Measurements from ENCODE around the gene CIB1. TPM values are rescaled to one million over a fixed set of nuclear protein-coding genes. Genes with fewer than 3 reads are reported as not detected.
"Not testable (repeated sequence)": the region's sequence is repeated elsewhere in the genome, so short reads cannot be mapped to it uniquely, and the experiment has no call there.

Gene CIB1
- total and polyA plus RNA-seq, 2 of the 8 experiments (the other 6 are each of a cell fraction or from before 2014, with no cell fraction given): 26.0 to 63.5 TPM

DNA sequence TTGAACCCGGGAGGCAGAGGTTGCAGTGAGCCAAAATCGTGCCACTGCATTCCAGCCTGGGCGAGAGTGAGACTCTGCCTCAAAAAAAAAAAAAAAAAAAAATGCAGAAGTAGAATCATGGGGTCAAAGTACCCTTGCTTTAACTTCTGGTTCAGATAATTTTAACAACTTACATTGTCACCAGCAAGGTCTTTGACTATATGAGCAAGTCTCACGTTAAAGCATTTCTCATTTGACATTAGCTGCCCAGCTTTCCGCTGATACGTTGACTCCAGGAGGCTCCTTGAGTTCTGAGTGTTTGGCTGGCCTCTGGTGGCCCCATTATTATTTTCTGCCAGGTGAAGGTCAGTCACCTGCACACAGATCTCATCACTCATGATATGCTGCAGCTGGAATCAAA lies 47.9 kb upstream of the CIB1 start:
- H3K79me2 ChIP-seq (ENCODE audit: control insufficient read depth in 1 of 2, insufficient read depth in 2 of 2, low read length in 2 of 2); H3K9ac ChIP-seq (replicated peaks in 1 of 4; ENCODE audit: extremely low read depth in 1 of 4, low read depth in 3 of 4, low read length in 3 of 4); H3K4me3 ChIP-seq (ENCODE audit: extremely low read depth in 1 of 4, insufficient read depth in 2 of 4, low read depth in 3 of 4, low read length in 4 of 4); H3K27ac ChIP-seq (ENCODE audit: low read depth, low read length); FAIRE-seq; H3K36me3 ChIP-seq (ENCODE audit: control insufficient read depth in 2 of 4, insufficient read depth in 4 of 4, low read length in 3 of 4); H2AFZ ChIP-seq (ENCODE audit: low read length); H3K27me3 ChIP-seq (replicated peaks in 1 of 4; ENCODE audit: control insufficient read depth in 3 of 4, extremely low read depth in 1 of 4, insufficient read depth in 3 of 4, low read length in 3 of 4); H3K4me1 ChIP-seq (replicated peaks in 1 of 4; ENCODE audit: control insufficient read depth in 3 of 4, insufficient read depth in 4 of 4, low read length in 3 of 4); H2BK120ac ChIP-seq (replicated peaks; ENCODE audit: low read depth, low read length); H3K56ac ChIP-seq (replicated peaks; ENCODE audit: insufficient read length, low read depth, low read length); H2BK15ac ChIP-seq (ENCODE audit: low read length); H4K91ac ChIP-seq (replicated peaks; ENCODE audit: insufficient read length, low read length); H3K23me2 ChIP-seq (ENCODE audit: low read depth, low read length); H2BK12ac ChIP-seq (ENCODE audit: low read depth, low read length); H3K23ac ChIP-seq (ENCODE audit: insufficient read length); H3K4me2 ChIP-seq (ENCODE audit: insufficient read depth in 1 of 2, low read depth in 2 of 2, low read length in 2 of 2); H3K9me3 ChIP-seq (ENCODE audit: insufficient read depth in 2 of 2, low read depth in 1 of 2, low read length in 1 of 2); H3K14ac ChIP-seq (ENCODE audit: insufficient read length); H3K18ac ChIP-seq (ENCODE audit: extremely low read depth, low read length); H3K4ac ChIP-seq (replicated peaks; ENCODE audit: insufficient read length, low read depth, low read length); H4K5ac ChIP-seq (ENCODE audit: insufficient read length, low read depth, low read length); H3K79me1 ChIP-seq (ENCODE audit: low read depth, low read length); H4K20me1 ChIP-seq (replicated peaks in 1 of 2; ENCODE audit: control insufficient read depth in 1 of 2, insufficient read depth in 2 of 2, low read length in 2 of 2); H2AK5ac ChIP-seq (ENCODE audit: low read depth, low read length); H4K8ac ChIP-seq (ENCODE audit: extremely low read depth, insufficient read depth, low read length); DNase-seq (ENCODE audit: low read depth in 1 of 2, low spot score in 2 of 2); H2BK20ac ChIP-seq (ENCODE audit: low read length); H2BK5ac ChIP-seq (ENCODE audit: low read depth, low read length): not testable (repeated sequence)
- WGBS, 2 experiments (ENCODE audit: extremely low coverage in 1 of 2, insufficient coverage in 1 of 2, insufficient read length in 1 of 2, insufficient replicate concordance in 2 of 2, low coverage in 1 of 2, low lambda C conversion rate in 2 of 2, missing lambda C conversion rate in 1 of 2): 87% methylated on average over 6 of the region's 6 CpGs; no CpG with 5 or more reads in 1 of the 2 experiments
- ChIA-PET CTCF (ENCODE audit: partially characterized antibody) (interaction anchor here (1.3 to 2.7 kb wide), 4 partner anchors 10 to 53 kb away, joined by 3 to 14 read pairs (median 6); no protein-coding TSS in a partner anchor), POLR2A (ENCODE audit: partially characterized antibody) (interaction anchor here (1.7 kb wide), 1 partner anchor 19 kb away, joined by 4 read pairs; no protein-coding TSS in a partner anchor)

DNA sequence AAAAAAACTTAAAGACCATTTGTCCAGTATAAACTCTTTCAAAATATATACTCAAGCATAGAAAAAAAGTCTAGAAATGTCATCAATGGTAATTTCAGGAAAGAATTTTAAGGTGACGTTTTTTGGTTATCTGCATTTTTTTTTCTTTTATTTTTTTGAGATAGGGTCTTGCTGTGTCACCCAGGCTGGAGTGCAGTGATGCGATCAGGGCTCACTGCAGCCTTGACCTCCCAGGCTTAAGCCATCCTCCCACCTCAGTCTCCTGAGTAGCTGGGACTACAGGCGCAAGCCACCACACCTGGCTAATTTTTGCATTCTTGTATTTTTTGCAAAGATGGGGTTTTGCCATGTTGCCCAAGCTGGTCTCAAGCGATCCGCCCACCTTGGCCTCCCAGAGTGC lies 47.0 kb upstream of the CIB1 start:
- H4K20me1 ChIP-seq (replicated peaks in 1 of 2; ENCODE audit: control insufficient read depth in 1 of 2, insufficient read depth in 2 of 2, low read length in 2 of 2); H4K5ac ChIP-seq (ENCODE audit: insufficient read length, low read depth, low read length); H2AK5ac ChIP-seq (ENCODE audit: low read depth, low read length); H3K14ac ChIP-seq (ENCODE audit: insufficient read length); H4K91ac ChIP-seq (replicated peaks; ENCODE audit: insufficient read length, low read length); H3K79me2 ChIP-seq (ENCODE audit: control insufficient read depth in 1 of 2, insufficient read depth in 2 of 2, low read length in 2 of 2); H3K27ac ChIP-seq (ENCODE audit: low read depth, low read length); H2BK120ac ChIP-seq (replicated peaks; ENCODE audit: low read depth, low read length); H3K56ac ChIP-seq (replicated peaks; ENCODE audit: insufficient read length, low read depth, low read length); H3K4me3 ChIP-seq (ENCODE audit: extremely low read depth in 1 of 4, insufficient read depth in 2 of 4, low read depth in 3 of 4, low read length in 4 of 4); H3K9ac ChIP-seq (replicated peaks in 1 of 4; ENCODE audit: extremely low read depth in 1 of 4, low read depth in 3 of 4, low read length in 3 of 4); H3K4ac ChIP-seq (replicated peaks; ENCODE audit: insufficient read length, low read depth, low read length); FAIRE-seq; H3K23ac ChIP-seq (ENCODE audit: insufficient read length); H3K36me3 ChIP-seq (ENCODE audit: control insufficient read depth in 2 of 4, insufficient read depth in 4 of 4, low read length in 3 of 4); H2BK20ac ChIP-seq (ENCODE audit: low read length); H3K4me1 ChIP-seq (replicated peaks in 1 of 4; ENCODE audit: control insufficient read depth in 3 of 4, insufficient read depth in 4 of 4, low read length in 3 of 4); H4K8ac ChIP-seq (ENCODE audit: extremely low read depth, insufficient read depth, low read length); H3K18ac ChIP-seq (ENCODE audit: extremely low read depth, low read length); H3K9me3 ChIP-seq (ENCODE audit: insufficient read depth in 2 of 2, low read depth in 1 of 2, low read length in 1 of 2); H2BK12ac ChIP-seq (ENCODE audit: low read depth, low read length); H2BK5ac ChIP-seq (ENCODE audit: low read depth, low read length); DNase-seq (ENCODE audit: low read depth in 1 of 2, low spot score in 2 of 2); H3K27me3 ChIP-seq (replicated peaks in 1 of 4; ENCODE audit: control insufficient read depth in 3 of 4, extremely low read depth in 1 of 4, insufficient read depth in 3 of 4, low read length in 3 of 4); H2AFZ ChIP-seq (ENCODE audit: low read length); H3K23me2 ChIP-seq (ENCODE audit: low read depth, low read length); H2BK15ac ChIP-seq (ENCODE audit: low read length); H3K79me1 ChIP-seq (ENCODE audit: low read depth, low read length); H3K4me2 ChIP-seq (ENCODE audit: insufficient read depth in 1 of 2, low read depth in 2 of 2, low read length in 2 of 2): not testable (repeated sequence)
- ChIA-PET POLR2A (ENCODE audit: partially characterized antibody) (interaction anchor here (1.0 kb wide), 3 partner anchors 9 to 139 kb away, joined by 3 to 4 read pairs (median 3); no protein-coding TSS in a partner anchor), CTCF (ENCODE audit: partially characterized antibody) (interaction anchor here (1.1 to 2.7 kb wide), 4 partner anchors 9 to 201 kb away, joined by 3 to 9 read pairs (median 6); no protein-coding TSS in a partner anchor)
- 92% methylated on average over 5 of the region's 5 CpGs; no CpG with 5 or more reads in 1 of the 2 experiments for WGBS, 2 experiments (ENCODE audit: extremely low coverage in 1 of 2, insufficient coverage in 1 of 2, insufficient read length in 1 of 2, insufficient replicate concordance in 2 of 2, low coverage in 1 of 2, low lambda C conversion rate in 2 of 2, missing lambda C conversion rate in 1 of 2)
